HT-29 (cell line): Measurements from ENCODE around the gene NDUFB10. TPM values are rescaled to one million over a fixed set of nuclear protein-coding genes. Genes with fewer than 3 reads are reported as not detected.
"Not testable (repeated sequence)": the region's sequence is repeated elsewhere in the genome, so short reads cannot be mapped to it uniquely, and the experiment has no call there.

Source experiments
- DNase-seq: peaks from one replicate; pipeline ENCODE4 v3.0.0-alpha.2; 2015; ENCODE audit warnings: low spot score
- total RNA-seq: library from RNA; depleted of rRNA; stranded (reverse); fragments of >200 nt; shearing (Covaris generic); gene quantifications from 2 replicates; pipeline ENCODE4 v1.2.3, GENCODE V29; 2014

NDUFB10 gene
- total RNA-seq, 1 experiment from 2014 or later = 415 TPM

- no peak for DNase-seq
These were observed 12.6 kb upstream of the NDUFB10 start for GRCh38 chr16:1946495-1947368.

DNA sequence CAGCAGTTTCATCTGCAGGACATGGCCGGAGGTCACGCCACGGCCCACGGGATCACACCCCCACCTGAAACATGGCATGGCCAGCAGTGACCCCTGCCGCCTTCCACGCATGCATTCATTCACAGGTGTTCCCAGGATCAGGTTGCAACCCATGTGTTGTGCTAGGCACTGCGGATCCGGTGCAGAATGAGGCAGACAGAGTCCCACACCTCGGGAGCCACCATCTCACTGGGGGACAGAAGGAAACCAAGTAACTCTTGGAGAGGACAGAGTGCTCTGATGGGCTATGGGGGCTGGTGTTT is 12.0 kb upstream of the NDUFB10 start:
- DNase-seq = no peak

DNA sequence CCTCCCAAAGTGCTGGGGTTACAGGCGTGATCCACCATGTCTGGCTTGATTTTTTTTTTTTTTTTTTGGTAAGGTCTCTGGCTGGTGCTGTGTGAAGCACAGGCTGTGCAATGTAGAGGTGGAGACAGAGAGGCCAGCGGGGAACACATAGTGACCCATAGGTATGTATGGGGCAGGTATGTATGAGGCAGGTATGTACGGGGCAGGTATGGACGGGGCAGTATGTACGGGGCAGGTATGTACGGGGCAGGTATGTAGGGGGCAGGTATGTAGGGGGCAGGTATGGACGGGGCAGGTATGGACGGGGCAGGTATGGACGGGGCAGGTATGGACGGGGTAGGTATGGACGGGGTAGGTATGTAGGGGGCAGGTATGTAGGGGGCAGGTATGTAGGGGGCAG is 9.8 kb upstream of the NDUFB10 start:
- DNase-seq = no peak

DNA sequence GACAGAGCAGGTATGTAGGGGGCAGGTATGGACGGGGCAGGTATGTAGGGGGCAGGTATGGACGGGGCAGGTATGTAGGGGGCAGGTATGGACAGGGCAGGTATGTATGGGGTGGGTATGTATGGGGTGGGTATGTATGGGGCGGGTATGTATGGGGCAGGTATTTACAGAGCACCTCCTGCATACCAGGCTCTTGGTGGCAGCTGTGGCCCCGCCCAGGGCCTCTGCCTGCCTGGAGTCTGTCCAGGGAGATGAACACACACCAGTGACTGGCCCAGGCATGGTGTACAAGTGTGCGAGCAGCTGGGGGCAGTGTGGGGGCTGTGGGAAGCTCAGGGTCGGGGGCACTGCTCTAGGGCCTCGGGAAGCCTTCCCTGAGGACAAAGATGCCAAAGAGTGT is 9.3 kb upstream of the NDUFB10 start:
- peak; percentile 48 for DNase-seq

GRCh38 chr16:1950559-1950958 is 8.8 kb upstream of the NDUFB10 start:
- DNase-seq = no peak

- no peak for DNase-seq
These were observed 5.6 kb upstream of the NDUFB10 start for GRCh38 chr16:1953734-1954133.

GRCh38 chr16:1957434-1958142 is 1.8 kb upstream of the NDUFB10 start:
- not testable (repeated sequence) for DNase-seq

DNA sequence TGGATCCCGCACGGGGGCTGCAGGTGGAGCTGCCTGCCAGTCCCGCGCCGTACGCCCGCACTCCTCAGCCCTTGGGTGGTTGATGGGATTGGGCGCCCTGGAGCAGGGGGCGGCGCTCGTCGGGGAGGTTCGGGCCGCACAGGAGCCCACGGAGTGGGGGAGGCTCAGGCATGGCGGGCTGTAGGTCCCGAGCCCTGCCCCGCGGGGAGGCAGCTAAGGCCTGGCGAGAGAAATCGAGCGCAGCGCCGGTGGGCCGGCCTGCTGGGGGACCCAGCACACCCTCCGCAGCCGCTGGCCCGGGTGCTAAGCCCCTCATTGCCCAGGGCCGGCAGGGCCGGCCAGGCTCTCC is 1.2 kb upstream of the NDUFB10 start:
- not testable (repeated sequence) for DNase-seq

DNA sequence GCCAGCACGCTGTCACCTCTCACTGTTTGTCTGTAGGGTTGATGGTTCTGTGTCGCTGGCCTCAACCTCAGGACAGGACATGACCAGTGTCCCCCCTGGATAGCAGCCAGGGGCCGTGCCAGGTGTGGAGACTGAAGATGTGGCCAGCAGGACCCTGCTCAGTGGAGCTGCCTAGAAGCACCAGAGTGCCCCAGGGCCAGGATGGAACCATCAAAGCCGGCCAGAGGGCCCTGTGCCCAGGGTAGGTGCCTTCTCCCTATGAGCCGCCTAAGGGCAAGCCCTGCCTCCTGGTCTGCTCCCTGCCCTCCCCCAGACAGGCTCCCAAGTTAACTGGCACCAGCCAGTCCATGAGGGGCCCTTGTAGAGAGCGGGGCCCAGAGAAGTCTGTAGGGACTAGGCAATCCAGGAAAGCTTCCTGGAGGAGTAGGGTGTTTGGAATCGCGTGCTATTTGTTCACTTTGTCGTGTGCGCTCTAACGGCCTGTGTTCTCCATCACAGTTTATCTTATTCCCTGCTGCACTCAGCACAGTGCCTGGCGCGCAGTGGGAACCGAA is 546 bp upstream of the NDUFB10 start:
- no peak for DNase-seq

DNA sequence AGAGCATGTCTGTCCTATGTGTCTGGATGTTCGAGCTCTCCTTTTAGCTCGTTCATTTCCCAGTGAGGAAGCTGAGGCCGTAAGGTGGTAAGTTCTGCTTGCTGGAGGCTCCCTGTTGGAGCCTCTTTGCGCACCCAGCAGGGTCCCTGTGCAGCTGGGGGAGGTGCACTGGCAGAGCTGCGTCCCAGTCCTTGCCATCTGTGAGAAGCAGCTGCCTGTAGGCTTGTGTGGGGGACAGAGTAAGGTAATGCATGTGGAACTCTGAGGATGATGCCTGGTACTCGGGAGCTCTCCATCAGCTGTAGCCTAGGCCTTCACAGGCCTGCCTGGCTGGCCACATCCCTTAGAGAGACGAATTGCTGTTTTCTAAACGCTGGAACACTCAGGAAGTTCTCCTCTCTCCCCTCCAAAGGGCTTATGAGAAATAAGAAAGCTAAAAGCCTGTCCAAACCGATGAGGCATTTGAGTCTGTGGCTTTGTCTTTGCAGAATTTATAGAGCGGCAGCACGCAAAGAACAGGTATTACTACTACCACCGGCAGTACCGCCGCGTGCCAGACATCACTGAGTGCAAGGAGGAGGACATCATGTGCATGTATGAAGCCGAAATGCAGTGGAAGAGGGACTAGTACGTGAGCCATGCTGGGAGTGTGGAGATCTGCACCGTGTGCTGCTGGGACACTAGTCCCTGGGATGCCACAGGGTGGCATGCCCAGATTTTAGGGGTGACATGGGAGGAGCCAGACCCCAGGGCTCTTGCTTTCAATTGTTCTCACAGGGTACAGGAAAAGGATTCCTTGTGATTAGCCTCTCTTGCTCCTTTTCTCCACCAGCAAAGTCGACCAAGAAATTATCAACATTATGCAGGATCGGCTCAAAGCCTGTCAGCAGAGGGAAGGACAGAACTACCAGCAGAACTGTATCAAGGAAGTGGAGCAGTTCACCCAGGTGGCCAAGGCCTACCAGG is 1.6 kb downstream of the NDUFB10 start:
- peak; percentile 77 for DNase-seq

DNA sequence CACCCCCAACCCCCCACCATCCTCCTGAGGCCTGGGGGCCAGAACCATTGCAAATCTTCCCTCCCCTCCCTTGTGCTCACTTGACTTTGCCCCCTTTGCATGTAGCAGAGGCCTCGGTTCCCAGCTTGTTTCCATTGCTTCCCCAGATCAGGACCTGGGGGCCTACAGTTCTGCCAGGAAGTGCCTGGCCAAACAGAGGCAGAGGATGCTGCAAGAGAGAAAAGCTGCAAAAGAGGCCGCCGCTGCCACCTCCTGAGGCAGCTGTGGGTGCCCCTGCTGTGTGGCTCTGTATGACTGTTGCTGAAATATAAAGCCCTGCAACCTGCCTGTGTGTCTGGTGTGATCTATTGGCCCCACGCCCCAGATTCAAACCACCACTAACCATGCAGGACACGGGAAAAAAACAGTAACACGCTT is 2.3 kb downstream of the NDUFB10 start:
- DNase-seq = peak; percentile 19

- not testable (repeated sequence) for DNase-seq
These were observed 3.1 kb downstream of the NDUFB10 start for GRCh38 chr16:1962161-1963153.

DNA sequence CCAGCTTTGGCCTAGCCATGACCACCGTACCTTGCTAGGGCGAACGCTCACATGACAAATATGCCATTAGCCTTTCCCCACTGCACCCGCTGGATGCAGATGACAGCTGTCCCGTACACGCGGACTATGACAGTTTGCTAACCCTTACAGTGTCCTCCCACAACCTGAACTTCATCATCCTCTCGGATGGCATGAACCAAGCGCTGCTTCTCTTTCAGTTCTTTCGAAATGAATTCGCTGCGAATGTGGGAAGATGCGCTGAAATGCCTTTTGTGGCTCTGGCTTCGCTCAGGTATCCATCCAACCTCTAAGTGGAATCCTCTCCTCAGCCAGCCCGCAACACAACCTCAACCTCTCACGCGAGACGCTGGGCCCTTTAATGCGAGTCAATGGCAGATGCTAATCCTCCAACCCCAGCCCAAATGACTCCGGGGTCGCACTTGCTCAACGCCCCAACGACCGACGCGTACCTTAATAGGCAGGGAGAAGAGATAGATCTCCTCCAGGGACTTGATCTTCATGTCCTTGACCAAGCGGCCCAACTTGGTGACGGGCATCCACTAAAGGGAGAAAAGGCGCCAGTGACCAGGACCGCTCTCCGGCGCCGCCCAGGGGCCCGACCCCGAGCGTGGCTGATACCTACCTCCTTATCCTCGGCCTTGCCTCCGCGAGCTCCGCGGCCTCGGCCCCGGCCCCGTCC is 4.6 kb downstream of the NDUFB10 start:
- peak; percentile 42 for DNase-seq

- DNase-seq = peak; percentile 100
These were observed 5.4 kb downstream of the NDUFB10 start, which contains the start of gene RPS2 for GRCh38 chr16:1964506-1965395. Gene RPS2 (minus strand): TSS chr16:1964826. CDS start chr16:1964625, 201 bp downstream.

GRCh38 chr16:1965396-1966001 is 6.2 kb downstream of the NDUFB10 start:
- DNase-seq = peak; percentile 58

DNA sequence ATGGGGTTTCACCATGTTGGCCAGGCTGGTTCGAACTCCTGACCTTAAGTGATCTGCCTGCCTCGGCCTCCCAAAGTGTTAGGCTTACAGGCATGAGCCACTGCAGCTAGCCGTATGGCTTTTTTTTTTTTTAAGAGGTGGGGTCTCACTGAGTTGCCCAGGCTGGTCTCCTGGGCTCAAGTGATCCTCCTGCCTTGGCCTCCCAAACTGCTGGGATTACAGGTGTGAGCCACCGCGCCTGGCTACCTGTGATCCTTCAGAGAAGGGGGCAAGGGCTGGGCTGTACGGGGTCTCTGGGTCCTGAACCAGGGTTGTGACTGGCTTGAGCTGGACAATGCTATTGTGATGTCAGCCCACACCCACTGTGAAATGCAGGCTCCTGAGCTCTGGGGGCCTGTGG is 7.1 kb downstream of the NDUFB10 start, which contains the start of gene RNF151:
RNF151 (plus strand) TSS at position 397 of the 400 bp plus-strand sequence. CDS start 26 bp downstream, outside the sequence.
- no peak for DNase-seq

GRCh38 chr16:1968146-1968953 is 9.0 kb downstream of the NDUFB10 start:
- DNase-seq = no peak
